ENCODE data around the gene SAG.

DNA sequence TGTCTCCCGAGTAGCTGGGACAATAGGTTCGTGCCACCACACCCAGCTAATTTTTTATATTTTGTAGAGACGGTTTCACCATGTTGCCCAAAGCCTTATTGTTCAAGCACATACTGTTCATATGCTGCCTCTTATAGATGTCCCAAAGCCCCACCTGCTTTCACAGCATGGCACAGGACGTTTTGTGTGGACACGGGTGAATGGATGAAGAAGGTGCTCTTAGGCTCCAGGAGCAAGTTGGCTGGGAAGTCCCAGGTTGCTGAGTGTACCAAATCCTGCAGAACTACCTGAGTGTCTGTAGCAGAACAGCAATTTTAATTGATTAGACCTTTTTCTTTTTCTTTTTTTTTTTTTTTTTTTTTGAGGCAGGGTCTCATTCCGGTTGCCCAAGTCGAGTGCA lies 10.5 kb upstream of the SAG start:
- TF ChIP-seq, protein P1, sequence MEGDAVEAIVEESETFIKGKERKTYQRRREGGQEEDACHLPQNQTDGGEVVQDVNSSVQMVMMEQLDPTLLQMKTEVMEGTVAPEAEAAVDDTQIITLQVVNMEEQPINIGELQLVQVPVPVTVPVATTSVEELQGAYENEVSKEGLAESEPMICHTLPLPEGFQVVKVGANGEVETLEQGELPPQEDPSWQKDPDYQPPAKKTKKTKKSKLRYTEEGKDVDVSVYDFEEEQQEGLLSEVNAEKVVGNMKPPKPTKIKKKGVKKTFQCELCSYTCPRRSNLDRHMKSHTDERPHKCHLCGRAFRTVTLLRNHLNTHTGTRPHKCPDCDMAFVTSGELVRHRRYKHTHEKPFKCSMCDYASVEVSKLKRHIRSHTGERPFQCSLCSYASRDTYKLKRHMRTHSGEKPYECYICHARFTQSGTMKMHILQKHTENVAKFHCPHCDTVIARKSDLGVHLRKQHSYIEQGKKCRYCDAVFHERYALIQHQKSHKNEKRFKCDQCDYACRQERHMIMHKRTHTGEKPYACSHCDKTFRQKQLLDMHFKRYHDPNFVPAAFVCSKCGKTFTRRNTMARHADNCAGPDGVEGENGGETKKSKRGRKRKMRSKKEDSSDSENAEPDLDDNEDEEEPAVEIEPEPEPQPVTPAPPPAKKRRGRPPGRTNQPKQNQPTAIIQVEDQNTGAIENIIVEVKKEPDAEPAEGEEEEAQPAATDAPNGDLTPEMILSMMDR (IDR thresholded peaks at IDR 0.05): no peak
- TF ChIP-seq POLR2A (IDR thresholded peaks at IDR 0.05): no peak

Measured in breast epithelium (tissue), 3 donors.